Stomach (tissue), 4 donors: ENCODE data around the gene MBD6.

Experiments
- CTCF ChIP-seq, 7 experiments: fragments of 450-650 bp in 4 of 7; fragments of 200-600 bp in 3 of 7; sonication (generic) in 3 of 7; IDR thresholded peaks; one replicate each; pipeline ENCODE4 v1.5.1; 2016 to 2019; ENCODE audit warnings: antibody characterized with exemption in 7 of 7, control low read depth in 2 of 7, mild to moderate bottlenecking in 1 of 7
- POLR2AphosphoS5 ChIP-seq, 3 donors: sonication (generic); formaldehyde crosslinking; IDR thresholded peaks; one replicate each; pipeline ENCODE4 v1.6.1; 2016; ENCODE audit warnings: antibody characterized with exemption in 3 of 3

DNA sequence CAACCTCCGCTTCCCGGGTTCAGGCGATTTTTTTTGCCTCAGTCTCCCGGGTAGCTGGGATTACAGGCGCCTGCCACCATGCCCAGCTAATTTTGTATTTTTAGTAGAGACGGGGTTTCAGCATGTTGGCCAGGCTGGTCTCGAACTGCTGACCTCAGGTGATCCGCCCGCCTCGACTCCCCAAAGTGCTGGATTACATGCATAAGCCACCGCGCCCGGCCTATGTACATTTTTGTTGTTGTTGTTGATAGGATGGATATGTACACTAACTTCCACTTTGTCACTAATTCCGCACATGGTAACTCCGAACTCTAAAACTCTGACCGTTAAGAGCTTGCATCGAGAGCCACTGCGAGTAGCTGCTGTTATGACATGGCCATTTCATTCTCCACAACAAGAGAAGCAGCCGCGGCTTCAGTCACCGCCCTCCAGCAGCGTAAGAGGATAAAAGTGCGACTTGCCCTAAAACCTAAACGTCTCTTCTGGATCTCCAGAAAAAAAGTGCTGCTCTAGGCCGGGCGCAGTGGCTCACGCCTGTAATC is 35.5 kb upstream of the MBD6 start:
- TF ChIP-seq CTCF (IDR thresholded peaks at IDR 0.05): no peak
- no peak for TF ChIP-seq POLR2AphosphoS5 (IDR thresholded peaks at IDR 0.05)
